ENCODE data around the gene GJB3. TPM values are rescaled to one million over a fixed set of nuclear protein-coding genes. Genes with fewer than 3 reads are reported as not detected.

The GJB3 gene
- polyA plus RNA-seq, 3 donors: not detected

DNA sequence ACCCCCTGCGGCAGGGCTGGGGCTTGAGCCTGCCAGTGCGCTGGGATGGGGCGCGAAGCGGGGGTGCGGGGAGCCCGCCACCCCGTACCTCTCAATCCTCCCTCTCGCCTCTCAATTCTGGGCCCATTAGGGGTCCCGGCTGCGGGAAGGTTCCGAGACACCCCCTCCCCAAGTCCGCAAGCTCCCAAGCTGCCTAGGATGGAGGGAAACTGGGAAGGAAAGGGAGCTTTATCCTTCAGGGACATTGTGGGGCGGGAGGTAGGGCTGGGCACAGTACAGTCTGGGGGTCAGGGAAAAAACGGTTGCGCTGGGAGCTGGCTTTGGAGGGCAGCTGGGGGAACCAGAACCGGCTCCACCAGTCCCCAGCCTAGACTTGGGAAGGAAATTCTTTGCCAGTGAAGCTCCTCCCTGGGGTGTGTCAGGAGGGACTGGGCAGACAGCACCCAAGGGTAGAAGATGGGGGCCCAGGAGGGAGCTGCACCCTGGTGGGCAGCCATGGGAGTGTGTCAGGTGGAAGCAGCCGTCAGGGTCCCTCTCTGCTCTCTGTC, 904 bp downstream of the GJB3 start:
- no peak overlapping the region for H3K4me3 ChIP-seq (replicated peaks in 1 of 3; ENCODE audit: low read depth in 2 of 3, low read length in 3 of 3)
- peak overlapping the region in 1 of 2 donors; percentile 66 for H3K4me3 Mint-ChIP-seq
- no peaks in the 10 kb centered on the region for H4K20me1 ChIP-seq (ENCODE audit: insufficient read depth, low read length)
- DNase-seq: no peak
- peaks cover 0 to 6% (median 1%) of the 10 kb centered on the region in 7 donors for H3K9me3 Mint-ChIP-seq
- no peaks in the 10 kb centered on the region for H3K36me3 Mint-ChIP-seq
- WGBS (ENCODE audit: insufficient coverage): 18% methylated on average over 6 of the region's 18 CpGs
- peaks cover 25 to 48% of the 10 kb centered on the region in 2 donors for H3K27me3 ChIP-seq (ENCODE audit: control insufficient read depth in 2 of 2, insufficient read depth in 2 of 2, low read length in 2 of 2)
- no peak overlapping the region for H3K27ac ChIP-seq (ENCODE audit: low read depth in 1 of 2, low read length in 2 of 2)
- H3K27ac Mint-ChIP-seq: no peak overlapping the region
- H3K79me2 ChIP-seq (ENCODE audit: insufficient read depth, low read length): no peaks in the 10 kb centered on the region
- no peak overlapping the region for H3K9ac ChIP-seq (ENCODE audit: insufficient read depth, low read length, poor library complexity, severe bottlenecking)
- no peak overlapping the region for H3K4me2 ChIP-seq (replicated peaks; ENCODE audit: extremely low read depth, low read length, poor library complexity, severe bottlenecking)
- TF ChIP-seq, protein P1, sequence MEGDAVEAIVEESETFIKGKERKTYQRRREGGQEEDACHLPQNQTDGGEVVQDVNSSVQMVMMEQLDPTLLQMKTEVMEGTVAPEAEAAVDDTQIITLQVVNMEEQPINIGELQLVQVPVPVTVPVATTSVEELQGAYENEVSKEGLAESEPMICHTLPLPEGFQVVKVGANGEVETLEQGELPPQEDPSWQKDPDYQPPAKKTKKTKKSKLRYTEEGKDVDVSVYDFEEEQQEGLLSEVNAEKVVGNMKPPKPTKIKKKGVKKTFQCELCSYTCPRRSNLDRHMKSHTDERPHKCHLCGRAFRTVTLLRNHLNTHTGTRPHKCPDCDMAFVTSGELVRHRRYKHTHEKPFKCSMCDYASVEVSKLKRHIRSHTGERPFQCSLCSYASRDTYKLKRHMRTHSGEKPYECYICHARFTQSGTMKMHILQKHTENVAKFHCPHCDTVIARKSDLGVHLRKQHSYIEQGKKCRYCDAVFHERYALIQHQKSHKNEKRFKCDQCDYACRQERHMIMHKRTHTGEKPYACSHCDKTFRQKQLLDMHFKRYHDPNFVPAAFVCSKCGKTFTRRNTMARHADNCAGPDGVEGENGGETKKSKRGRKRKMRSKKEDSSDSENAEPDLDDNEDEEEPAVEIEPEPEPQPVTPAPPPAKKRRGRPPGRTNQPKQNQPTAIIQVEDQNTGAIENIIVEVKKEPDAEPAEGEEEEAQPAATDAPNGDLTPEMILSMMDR (IDR thresholded peaks at IDR 0.05): no peak
- H3K27me3 Mint-ChIP-seq (ENCODE audit: low read depth in 3 of 3): peaks cover 38 to 58% (median 45%) of the 10 kb centered on the region in 3 donors
- H2AFZ ChIP-seq (ENCODE audit: insufficient read depth, low read depth, low read length, poor library complexity, severe bottlenecking): no peak overlapping the region
- H3K4me1 ChIP-seq (ENCODE audit: control insufficient read depth in 1 of 2, insufficient read depth in 2 of 2, low read length in 2 of 2): no peaks in the 10 kb centered on the region
- intact Hi-C loops (cut with micrococcal nuclease): no loop called here
- no peaks in the 10 kb centered on the region for H3K4me1 Mint-ChIP-seq
- H3K9me3 ChIP-seq (replicated peaks in 1 of 2; ENCODE audit: control insufficient read depth in 1 of 2, insufficient read depth in 1 of 2, low read length in 2 of 2): peaks cover 0 to 10% of the 10 kb centered on the region in 2 donors
- H3K36me3 ChIP-seq (replicated peaks in 1 of 2; ENCODE audit: control insufficient read depth in 1 of 2, insufficient read depth in 2 of 2, low read length in 2 of 2): no peaks in the 10 kb centered on the region

GRCh38 chr1:34784751-34785221, 3.8 kb downstream of the GJB3 start:
- no peak overlapping the region for H3K27ac Mint-ChIP-seq

More at GRCh38 chr1:34784751-34785221, 3.8 kb downstream of the GJB3 start:
- Histone ChIP-seq H3K36me3 (replicated peaks in 1 of 2; ENCODE audit: control insufficient read depth in 1 of 2, insufficient read depth in 2 of 2, low read length in 2 of 2) (no peaks in the 10 kb centered on the region), H3K4me1 (ENCODE audit: control insufficient read depth in 1 of 2, insufficient read depth in 2 of 2, low read length in 2 of 2) (no peaks in the 10 kb centered on the region), H3K9me3 (replicated peaks in 1 of 2; ENCODE audit: control insufficient read depth in 1 of 2, insufficient read depth in 1 of 2, low read length in 2 of 2) (peaks cover 0 to 10% of the 10 kb centered on the region in 2 donors), H3K9ac (ENCODE audit: insufficient read depth, low read length, poor library complexity, severe bottlenecking) (no peak overlapping the region), H3K79me2 (ENCODE audit: insufficient read depth, low read length) (no peaks in the 10 kb centered on the region), H2AFZ (ENCODE audit: insufficient read depth, low read depth, low read length, poor library complexity, severe bottlenecking) (no peak overlapping the region), H3K27ac (ENCODE audit: low read depth in 1 of 2, low read length in 2 of 2) (no peak overlapping the region), H3K4me3 (replicated peaks in 1 of 3; ENCODE audit: low read depth in 2 of 3, low read length in 3 of 3) (no peak overlapping the region), H4K20me1 (ENCODE audit: insufficient read depth, low read length) (no peaks in the 10 kb centered on the region), H3K4me2 (replicated peaks; ENCODE audit: extremely low read depth, low read length, poor library complexity, severe bottlenecking) (no peak overlapping the region), H3K27me3 (ENCODE audit: control insufficient read depth in 2 of 2, insufficient read depth in 2 of 2, low read length in 2 of 2) (peaks cover 23 to 36% of the 10 kb centered on the region in 2 donors)
- Mint-ChIP-seq H3K9me3 (peaks cover 0 to 6% (median 2%) of the 10 kb centered on the region in 7 donors), H3K27me3 (ENCODE audit: low read depth in 3 of 3) (peaks cover 32 to 45% (median 34%) of the 10 kb centered on the region in 3 donors), H3K4me1 (no peaks in the 10 kb centered on the region), H3K36me3 (no peaks in the 10 kb centered on the region), H3K4me3 (no peak overlapping the region)
- TF ChIP-seq, protein P1 (IDR thresholded peaks at IDR 0.05): no peak
- DNase-seq: no peak
- intact Hi-C loops (cut with micrococcal nuclease): loop anchor here in 1 of 2 donors (5.0 kb wide), 1 partner anchor 513 kb away; no protein-coding TSS in a partner anchor
- WGBS (ENCODE audit: insufficient coverage): 80% methylated on average over 23 of the region's 28 CpGs
